Measurements from ENCODE around the gene PCGF3.

GRCh38 chr4:702618-703048, 3.0 kb upstream of the PCGF3 start:
- TF ChIP-seq, protein P1, sequence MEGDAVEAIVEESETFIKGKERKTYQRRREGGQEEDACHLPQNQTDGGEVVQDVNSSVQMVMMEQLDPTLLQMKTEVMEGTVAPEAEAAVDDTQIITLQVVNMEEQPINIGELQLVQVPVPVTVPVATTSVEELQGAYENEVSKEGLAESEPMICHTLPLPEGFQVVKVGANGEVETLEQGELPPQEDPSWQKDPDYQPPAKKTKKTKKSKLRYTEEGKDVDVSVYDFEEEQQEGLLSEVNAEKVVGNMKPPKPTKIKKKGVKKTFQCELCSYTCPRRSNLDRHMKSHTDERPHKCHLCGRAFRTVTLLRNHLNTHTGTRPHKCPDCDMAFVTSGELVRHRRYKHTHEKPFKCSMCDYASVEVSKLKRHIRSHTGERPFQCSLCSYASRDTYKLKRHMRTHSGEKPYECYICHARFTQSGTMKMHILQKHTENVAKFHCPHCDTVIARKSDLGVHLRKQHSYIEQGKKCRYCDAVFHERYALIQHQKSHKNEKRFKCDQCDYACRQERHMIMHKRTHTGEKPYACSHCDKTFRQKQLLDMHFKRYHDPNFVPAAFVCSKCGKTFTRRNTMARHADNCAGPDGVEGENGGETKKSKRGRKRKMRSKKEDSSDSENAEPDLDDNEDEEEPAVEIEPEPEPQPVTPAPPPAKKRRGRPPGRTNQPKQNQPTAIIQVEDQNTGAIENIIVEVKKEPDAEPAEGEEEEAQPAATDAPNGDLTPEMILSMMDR (conservative IDR thresholded peaks at IDR 0.05; ENCODE audit: low read length), result no peak
- no peak for TF ChIP-seq EZH2phosphoT487 (IDR thresholded peaks at IDR 0.05; ENCODE audit: borderline replicate concordance)

Data from Loucy (cell line).